Measurements from ENCODE around the gene XYLT1. TPM values are rescaled to one million over a fixed set of nuclear protein-coding genes. Genes with fewer than 3 reads are reported as not detected.

XYLT1 gene
- total and polyA plus RNA-seq, 2 experiments from 2014 or later = 4.5 to 26.3 TPM

- no peak for TF ChIP-seq EZH2 (IDR thresholded peaks at IDR 0.05; ENCODE audit: insufficient read depth, poor library complexity, severe bottlenecking)
- no peak for TF ChIP-seq EZH2phosphoT487 (IDR thresholded peaks at IDR 0.05; ENCODE audit: insufficient read depth, low read depth)
- no peak overlapping the region for H2AFZ ChIP-seq
- H4K20me1 ChIP-seq (ENCODE audit: insufficient read depth) = no peaks in the 10 kb centered on the region
- in situ Hi-C loops (cut with MboI) = no loop called here
- H3K4me3 ChIP-seq = no peak overlapping the region
- peaks cover 7% of the 10 kb centered on the region; the same call in 1 of the 2 replicates for H3F3A ChIP-seq (ENCODE audit: insufficient read depth)
- H3K4me1 ChIP-seq (ENCODE audit: insufficient read depth) = peaks cover 5% of the 10 kb centered on the region; the same call in 1 of the 2 replicates
- no peak overlapping the region for H3K9ac ChIP-seq
- DNase-seq = peak; percentile 19
- H3K27me3 ChIP-seq (replicated peaks; ENCODE audit: insufficient read depth) = no peaks in the 10 kb centered on the region
- H3K36me3 ChIP-seq (ENCODE audit: low read depth) = no peaks in the 10 kb centered on the region
- 50 to 52% methylated on average over 9 of the region's 9 CpGs for WGBS, 2 experiments (ENCODE audit: low coverage in 1 of 2, low lambda C conversion rate in 2 of 2, missing lambda C conversion rate in 2 of 2)
- H3K9me3 ChIP-seq (ENCODE audit: low read depth) = no peaks in the 10 kb centered on the region
- no peaks in the 10 kb centered on the region for H3K9me2 ChIP-seq (ENCODE audit: insufficient read depth)
- no peak overlapping the region for H3K4me2 ChIP-seq (ENCODE audit: unreplicated experiment)
- H3K79me2 ChIP-seq (ENCODE audit: insufficient read depth) = peaks cover 96% of the 10 kb centered on the region
- no peak overlapping the region for H3K27ac ChIP-seq
Observed at GRCh38 chr16:17395849-17396480, 74.8 kb downstream of the XYLT1 start.

GRCh38 chr16:17392857-17393692, 77.7 kb downstream of the XYLT1 start:
- Histone ChIP-seq H2AFZ (no peak overlapping the region), H3K4me3 (no peak overlapping the region), H3K9me3 (ENCODE audit: low read depth) (no peaks in the 10 kb centered on the region), H4K20me1 (ENCODE audit: insufficient read depth) (no peaks in the 10 kb centered on the region), H3K79me2 (ENCODE audit: insufficient read depth) (peaks cover 97% of the 10 kb centered on the region), H3K4me2 (ENCODE audit: unreplicated experiment) (no peak overlapping the region), H3F3A (ENCODE audit: insufficient read depth) (peaks cover 21% of the 10 kb centered on the region), H3K9ac (no peak overlapping the region), H3K27me3 (replicated peaks; ENCODE audit: insufficient read depth) (no peaks in the 10 kb centered on the region), H3K9me2 (ENCODE audit: insufficient read depth) (no peaks in the 10 kb centered on the region), H3K4me1 (ENCODE audit: insufficient read depth) (peaks cover 22% of the 10 kb centered on the region), H3K36me3 (ENCODE audit: low read depth) (no peaks in the 10 kb centered on the region), H3K27ac (no peak overlapping the region)
- in situ Hi-C loops (cut with MboI) = no loop called here
- 83 to 85% methylated on average over 5 of the region's 5 CpGs for WGBS, 2 experiments (ENCODE audit: low coverage in 1 of 2, low lambda C conversion rate in 2 of 2, missing lambda C conversion rate in 2 of 2)
- no peak for DNase-seq
- TF ChIP-seq EZH2phosphoT487 (IDR thresholded peaks at IDR 0.05; ENCODE audit: insufficient read depth, low read depth) = no peak
- no peak for TF ChIP-seq EZH2 (IDR thresholded peaks at IDR 0.05; ENCODE audit: insufficient read depth, poor library complexity, severe bottlenecking)

- H4K20me1 ChIP-seq (ENCODE audit: insufficient read depth) = no peaks in the 10 kb centered on the region
- H3K9me2 ChIP-seq (ENCODE audit: insufficient read depth) = no peaks in the 10 kb centered on the region
- H3K4me3 ChIP-seq = no peak overlapping the region
- no peak overlapping the region for H3K27ac ChIP-seq
- TF ChIP-seq EZH2 (IDR thresholded peaks at IDR 0.05; ENCODE audit: insufficient read depth, poor library complexity, severe bottlenecking) (no peak), EZH2phosphoT487 (IDR thresholded peaks at IDR 0.05; ENCODE audit: insufficient read depth, low read depth) (no peak)
- no peaks in the 10 kb centered on the region for H3K27me3 ChIP-seq (replicated peaks; ENCODE audit: insufficient read depth)
- peaks cover 18% of the 10 kb centered on the region for H3K4me1 ChIP-seq (ENCODE audit: insufficient read depth)
- H2AFZ ChIP-seq = no peak overlapping the region
- H3F3A ChIP-seq (ENCODE audit: insufficient read depth) = peaks cover 26% of the 10 kb centered on the region
- H3K36me3 ChIP-seq (ENCODE audit: low read depth) = no peaks in the 10 kb centered on the region
- WGBS, 2 experiments (ENCODE audit: low coverage in 1 of 2, low lambda C conversion rate in 2 of 2, missing lambda C conversion rate in 2 of 2) = 62 to 71% methylated on average over 8 of the region's 8 CpGs
- H3K79me2 ChIP-seq (ENCODE audit: insufficient read depth) = peaks cover 97% of the 10 kb centered on the region
- no peaks in the 10 kb centered on the region for H3K9me3 ChIP-seq (ENCODE audit: low read depth)
- in situ Hi-C loops (cut with MboI) = no loop called here
- H3K9ac ChIP-seq = no peak overlapping the region
- H3K4me2 ChIP-seq (ENCODE audit: unreplicated experiment) = no peak overlapping the region
- no peak for DNase-seq
Observed at GRCh38 chr16:17392127-17392856, 78.5 kb downstream of the XYLT1 start.

- no peak for DNase-seq
- H3K27ac ChIP-seq = no peak overlapping the region
- no peak overlapping the region for H3K4me2 ChIP-seq (ENCODE audit: unreplicated experiment)
- no peaks in the 10 kb centered on the region for H3K9me2 ChIP-seq (ENCODE audit: insufficient read depth)
- H3K36me3 ChIP-seq (ENCODE audit: low read depth) = no peaks in the 10 kb centered on the region
- no peaks in the 10 kb centered on the region for H3K27me3 ChIP-seq (replicated peaks; ENCODE audit: insufficient read depth)
- TF ChIP-seq EZH2 (IDR thresholded peaks at IDR 0.05; ENCODE audit: insufficient read depth, poor library complexity, severe bottlenecking) = no peak
- TF ChIP-seq EZH2phosphoT487 (IDR thresholded peaks at IDR 0.05; ENCODE audit: insufficient read depth, low read depth) = no peak
- no peak overlapping the region for H2AFZ ChIP-seq
- peaks cover 17% of the 10 kb centered on the region for H3K4me1 ChIP-seq (ENCODE audit: insufficient read depth)
- peaks cover 26% of the 10 kb centered on the region for H3F3A ChIP-seq (ENCODE audit: insufficient read depth)
- no peak overlapping the region for H3K4me3 ChIP-seq
- no peak overlapping the region for H3K9ac ChIP-seq
- no peaks in the 10 kb centered on the region for H3K9me3 ChIP-seq (ENCODE audit: low read depth)
- H3K79me2 ChIP-seq (ENCODE audit: insufficient read depth) = peaks cover 97% of the 10 kb centered on the region
- no peaks in the 10 kb centered on the region for H4K20me1 ChIP-seq (ENCODE audit: insufficient read depth)
- WGBS, 2 experiments (ENCODE audit: low coverage in 1 of 2, low lambda C conversion rate in 2 of 2, missing lambda C conversion rate in 2 of 2) = 94 to 97% methylated on average over 5 of the region's 5 CpGs
- in situ Hi-C loops (cut with MboI) = no loop called here
Observed at GRCh38 chr16:17391715-17392114, 79.0 kb downstream of the XYLT1 start.
